ENCODE results near the gene PIGK.

- TF ChIP-seq POLR2A (IDR thresholded peaks at IDR 0.05; ENCODE audit: borderline replicate concordance, extremely low read depth, insufficient read depth, insufficient read length) (no peak), CTCF (IDR thresholded peaks at IDR 0.05 in 2 of 3, conservative IDR thresholded peaks at IDR 0.05 in 1 of 3; ENCODE audit: borderline replicate concordance in 1 of 3, insufficient read depth in 1 of 3, low read depth in 2 of 3, low read length in 2 of 3) (no peak), EZH2 (IDR thresholded peaks at IDR 0.05) (no peak), ZFX (IDR thresholded peaks at IDR 0.05) (no peak)
Measured at GRCh38 chr1:77068013-77068412, 151.2 kb downstream of the PIGK start.

All from HCT116 (cell line).